ENCODE measurements around the gene PRPF19.

PRPF19 gene

GRCh38 chr11:60857378-60858232 lies 48.8 kb downstream of the PRPF19 start:
- peak; percentile 59 for DNase-seq (ENCODE audit: low read depth)

GRCh38 chr11:60855726-60856633 lies 50.4 kb downstream of the PRPF19 start, which contains the start of gene PTGDR2:
Gene PTGDR2 (minus strand): TSS chr11:60855950. CDS start chr11:60853722, 2,228 bp downstream.
- DNase-seq (ENCODE audit: low read depth), result no peak

GRCh38 chr11:60854847-60855725 lies 51.3 kb downstream of the PRPF19 start:
- no peak for DNase-seq (ENCODE audit: low read depth)

GRCh38 chr11:60854140-60854846 lies 52.1 kb downstream of the PRPF19 start:
- DNase-seq (ENCODE audit: low read depth), result no peak

GRCh38 chr11:60852982-60853950 lies 53.1 kb downstream of the PRPF19 start:
- no peak for DNase-seq (ENCODE audit: low read depth)

- DNase-seq (ENCODE audit: low read depth), result no peak
These were observed 54.0 kb downstream of the PRPF19 start for GRCh38 chr11:60852117-60852981.

GRCh38 chr11:60851327-60852104 lies 54.9 kb downstream of the PRPF19 start:
- no peak for DNase-seq (ENCODE audit: low read depth)

- DNase-seq (ENCODE audit: low read depth), result no peak
These were observed 56.5 kb downstream of the PRPF19 start for GRCh38 chr11:60849641-60850520.

GRCh38 chr11:60848714-60849151 lies 57.7 kb downstream of the PRPF19 start:
- DNase-seq (ENCODE audit: low read depth), result no peak

GRCh38 chr11:60847896-60848295 lies 58.5 kb downstream of the PRPF19 start:
- DNase-seq (ENCODE audit: low read depth), result no peak

GRCh38 chr11:60847281-60847680 lies 59.1 kb downstream of the PRPF19 start:
- no peak for DNase-seq (ENCODE audit: low read depth)

GRCh38 chr11:60845338-60845737 lies 61.0 kb downstream of the PRPF19 start:
- no peak for DNase-seq (ENCODE audit: low read depth)

GRCh38 chr11:60844870-60845221 lies 61.5 kb downstream of the PRPF19 start:
- DNase-seq (ENCODE audit: low read depth), result no peak

- DNase-seq (ENCODE audit: low read depth), result peak; percentile 11
These were observed 62.1 kb downstream of the PRPF19 start for GRCh38 chr11:60844045-60844869.

- peak; percentile 10 for DNase-seq (ENCODE audit: low read depth)
These were observed 63.5 kb downstream of the PRPF19 start for GRCh38 chr11:60842668-60843600.

Data from EH (cell line).